ENCODE measurements around the gene AGRN.
"Not testable (repeated sequence)": the region's sequence is repeated elsewhere in the genome, so short reads cannot be mapped to it uniquely, and the experiment has no call there.

The AGRN gene

GRCh38 chr1:1068517-1069055 is 48.7 kb downstream of the AGRN start:
- DNase-seq = no peak

DNA sequence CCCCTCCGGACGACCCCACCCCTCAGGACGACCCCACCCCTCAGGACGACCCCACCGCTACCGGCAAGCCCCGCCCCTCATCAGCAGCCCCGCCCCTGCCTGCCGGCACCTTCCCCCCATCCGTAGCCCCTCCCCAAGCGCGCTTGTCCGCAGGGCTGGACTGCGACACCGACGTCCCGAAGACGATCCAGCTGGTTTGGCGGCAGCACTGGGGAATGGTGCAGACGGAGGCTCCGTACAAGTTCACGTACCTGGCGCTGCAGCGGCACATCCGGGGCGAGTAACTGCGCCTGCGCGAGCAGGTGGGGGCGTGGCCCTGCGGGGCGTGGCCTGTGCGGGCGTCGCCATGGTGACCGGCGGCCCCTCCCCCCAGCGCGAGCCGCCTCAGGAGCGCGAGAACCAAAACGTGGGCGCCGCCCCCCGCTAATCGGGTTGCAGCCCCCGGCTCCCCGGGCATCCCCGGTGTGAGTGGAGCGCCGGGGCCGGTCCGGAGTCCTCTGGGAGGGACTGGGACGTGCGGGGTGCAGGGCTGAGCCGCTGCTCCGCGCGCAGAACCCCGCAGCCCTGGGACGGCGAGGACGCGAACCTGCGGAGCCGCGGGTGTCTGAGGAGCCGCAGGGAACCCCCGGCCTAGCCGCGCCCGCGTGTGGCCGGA is 49.3 kb downstream of the AGRN start:
- DNase-seq = peak; percentile 87

GRCh38 chr1:1069711-1070676 is 50.1 kb downstream of the AGRN start:
- peak; percentile 26 for DNase-seq

GRCh38 chr1:1071486-1072298 is 51.8 kb downstream of the AGRN start:
- DNase-seq = no peak

DNA sequence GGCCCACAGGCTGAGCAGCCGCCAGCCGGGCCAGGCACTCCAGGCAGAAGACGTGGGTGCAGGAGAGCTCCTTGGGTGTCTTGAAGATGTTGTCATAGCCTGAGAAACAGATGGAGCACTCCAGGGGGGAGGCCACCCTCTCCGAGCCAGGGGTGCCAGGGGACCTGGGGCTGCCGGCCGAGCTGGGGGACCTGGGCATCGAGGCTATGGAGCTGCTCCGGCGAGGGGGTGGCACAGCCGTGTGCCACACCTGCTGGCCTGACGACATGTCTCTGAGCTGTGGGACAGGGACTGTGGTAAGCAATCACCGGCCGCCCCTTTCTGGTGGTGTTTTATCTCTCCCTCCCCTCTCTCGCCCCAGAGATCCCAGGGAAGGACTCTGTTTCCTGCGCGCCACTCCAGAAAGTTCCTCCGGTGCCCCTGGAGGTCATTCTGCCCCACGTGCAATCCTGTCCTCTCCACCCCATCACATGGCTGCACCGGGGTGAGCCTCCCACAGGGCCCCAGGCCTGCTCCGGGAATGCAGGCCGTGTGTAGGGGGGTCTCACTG is 52.5 kb downstream of the AGRN start:
- DNase-seq = no peak

- no peak for DNase-seq
These were observed 53.2 kb downstream of the AGRN start for GRCh38 chr1:1072849-1073742.

DNA sequence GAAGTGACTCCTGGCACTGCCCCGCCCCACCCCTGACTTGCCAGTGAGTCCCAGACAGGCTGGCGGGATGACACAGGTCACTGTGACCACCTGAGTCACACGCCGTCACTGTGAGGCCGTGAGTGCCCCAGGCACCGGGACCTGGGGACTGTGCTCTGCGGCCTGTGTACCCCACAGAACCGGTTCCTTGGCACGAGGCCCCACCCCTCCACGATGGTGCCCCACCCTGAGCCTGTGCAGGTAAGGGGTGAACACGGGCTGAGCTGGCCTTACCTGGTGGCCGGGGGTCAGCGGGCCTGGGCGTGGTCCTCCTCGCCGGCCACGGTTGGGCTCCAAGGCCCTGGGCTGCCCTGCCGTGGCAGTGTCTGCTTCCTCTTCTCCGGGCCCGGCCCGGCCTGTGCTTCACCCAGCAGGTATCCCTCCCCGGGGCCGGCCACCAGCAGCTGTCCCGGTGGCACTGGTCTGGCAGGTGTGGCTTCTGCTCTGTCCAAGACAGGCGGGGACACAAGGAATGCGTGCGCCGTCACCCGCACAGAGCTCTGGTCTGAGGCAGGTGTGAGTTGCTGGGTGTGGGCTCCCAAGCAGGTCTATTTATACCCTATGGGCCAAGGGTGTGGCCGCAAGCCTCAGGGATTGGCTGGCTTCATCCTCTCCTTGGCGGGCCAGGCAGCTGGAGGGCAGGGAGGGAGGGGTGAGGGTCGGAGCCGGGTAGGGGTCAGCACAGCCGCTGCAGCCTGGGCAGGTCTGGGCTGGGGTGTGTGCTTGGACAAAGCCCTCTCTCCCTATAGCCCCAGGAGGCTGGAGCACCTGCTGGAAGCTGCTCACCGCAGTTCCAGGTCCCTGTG is 54.0 kb downstream of the AGRN start, which contains the start of gene RNF223:
TSS of gene RNF223 (minus strand) at position 564 of the 845 bp plus-strand sequence. CDS start 1,740 bp downstream, outside the sequence.
- no peak for DNase-seq

- DNase-seq = no peak
These were observed 54.8 kb downstream of the AGRN start for GRCh38 chr1:1074631-1075147.

DNA sequence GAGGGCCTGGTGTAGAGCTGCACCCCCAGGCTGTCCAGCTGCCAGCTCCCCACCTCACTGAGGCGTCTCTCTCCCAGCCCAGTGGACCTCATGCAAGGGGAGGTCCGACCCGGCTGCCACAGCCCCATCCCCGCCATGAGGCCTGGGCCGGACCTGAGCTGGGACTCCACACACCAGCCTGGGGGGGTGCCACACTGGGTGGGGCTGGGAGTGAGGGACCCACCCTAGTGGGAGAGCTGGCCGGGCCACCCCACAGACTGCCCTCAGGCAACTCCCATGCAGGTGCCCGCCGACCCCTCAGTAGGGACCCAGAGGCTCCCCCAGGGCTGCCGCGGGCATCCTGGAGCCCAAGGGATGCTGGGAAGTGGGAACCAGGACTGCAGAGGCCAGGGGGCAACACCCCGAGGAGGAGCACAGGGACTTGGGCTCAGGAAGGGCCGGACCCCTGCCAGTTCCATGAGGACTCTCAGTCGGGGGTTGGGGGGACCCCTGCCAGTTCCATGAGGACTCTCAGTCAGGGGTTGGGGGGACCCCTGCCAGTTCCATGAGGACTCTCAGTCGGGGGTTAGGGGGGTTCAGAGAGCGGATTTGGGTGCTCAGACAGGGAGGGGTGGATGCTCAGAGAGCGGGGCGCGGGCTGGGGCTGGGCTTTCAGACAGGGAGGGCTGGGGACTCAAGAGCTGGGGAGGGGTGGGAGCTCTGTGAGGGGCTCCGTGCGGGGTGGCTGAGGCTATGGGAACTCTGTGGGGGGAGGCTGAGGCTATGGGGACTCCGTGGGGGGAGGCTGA is 55.4 kb downstream of the AGRN start:
- DNase-seq = peak; percentile 2

DNA sequence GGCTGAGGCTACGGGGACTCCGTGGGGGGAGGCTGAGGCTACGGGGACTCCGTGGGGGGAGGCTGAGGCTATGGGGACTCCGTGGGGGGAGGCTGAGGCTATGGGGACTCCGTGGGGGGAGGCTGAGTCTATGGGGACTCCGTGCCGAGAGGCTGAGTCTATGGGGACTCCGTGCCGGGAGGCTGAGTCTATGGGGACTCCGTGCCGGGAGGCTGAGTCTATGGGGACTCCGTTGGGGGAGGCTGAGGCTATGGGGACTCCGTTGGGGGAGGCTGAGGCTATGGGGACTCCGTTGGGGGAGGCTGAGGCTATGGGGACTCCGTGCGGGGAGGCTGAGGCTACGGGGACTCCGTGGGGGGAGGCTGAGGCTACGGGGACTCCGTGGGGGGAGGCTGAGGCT is 57.5 kb downstream of the AGRN start:
- not testable (repeated sequence) for DNase-seq

GRCh38 chr1:1079408-1080121 is 59.6 kb downstream of the AGRN start:
- DNase-seq = no peak

DNA sequence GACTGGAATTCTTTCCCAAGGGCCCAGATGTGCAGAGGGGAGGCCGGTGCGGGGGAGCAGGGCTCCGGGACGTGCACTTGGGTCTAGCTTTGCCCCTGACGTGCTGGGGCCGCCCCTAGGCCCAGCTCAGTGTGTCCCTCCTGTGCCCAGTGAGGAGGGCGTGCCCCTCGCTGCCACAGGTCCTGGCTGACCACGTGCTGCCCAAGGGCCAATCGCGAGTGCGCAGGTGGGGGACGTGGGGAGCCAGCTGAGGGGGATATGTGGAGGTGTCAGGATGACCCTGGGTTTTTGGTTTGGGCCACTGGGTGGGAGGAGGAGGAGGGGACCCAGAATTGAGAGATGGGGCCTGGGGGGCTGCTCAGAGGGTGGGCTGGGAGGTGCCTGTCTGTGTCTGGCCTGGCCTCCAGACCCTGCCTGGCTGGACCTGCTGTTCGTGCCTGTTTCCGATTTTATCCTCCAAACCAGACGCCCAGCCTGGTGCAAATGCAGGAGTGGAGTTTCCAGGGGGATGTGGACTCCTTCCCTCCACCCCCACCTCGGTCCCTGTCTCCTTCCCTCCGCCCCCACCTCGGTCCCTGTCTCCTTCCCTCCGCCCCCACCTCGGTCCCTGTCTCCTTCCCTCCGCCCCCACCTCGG is 60.3 kb downstream of the AGRN start:
- peak; percentile 35 for DNase-seq

DNA sequence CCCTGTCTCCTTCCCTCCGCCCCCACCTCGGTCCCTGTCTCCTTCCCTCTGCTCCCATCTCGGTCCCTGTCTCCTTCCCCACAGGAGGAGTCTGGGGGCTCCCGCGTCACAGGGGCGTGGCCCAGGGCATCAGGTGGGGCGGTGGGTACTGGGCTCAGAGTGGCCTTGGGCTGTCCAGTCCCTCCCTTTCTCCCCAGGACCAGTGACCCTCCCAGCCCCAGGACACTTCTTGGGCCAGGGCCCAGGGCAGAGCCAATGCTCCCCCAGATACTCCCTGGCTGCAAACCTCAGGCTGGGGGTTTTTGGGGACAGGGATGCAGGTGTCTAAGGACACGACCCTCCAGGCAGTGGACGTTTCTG is 61.0 kb downstream of the AGRN start:
- DNase-seq = no peak

DNA sequence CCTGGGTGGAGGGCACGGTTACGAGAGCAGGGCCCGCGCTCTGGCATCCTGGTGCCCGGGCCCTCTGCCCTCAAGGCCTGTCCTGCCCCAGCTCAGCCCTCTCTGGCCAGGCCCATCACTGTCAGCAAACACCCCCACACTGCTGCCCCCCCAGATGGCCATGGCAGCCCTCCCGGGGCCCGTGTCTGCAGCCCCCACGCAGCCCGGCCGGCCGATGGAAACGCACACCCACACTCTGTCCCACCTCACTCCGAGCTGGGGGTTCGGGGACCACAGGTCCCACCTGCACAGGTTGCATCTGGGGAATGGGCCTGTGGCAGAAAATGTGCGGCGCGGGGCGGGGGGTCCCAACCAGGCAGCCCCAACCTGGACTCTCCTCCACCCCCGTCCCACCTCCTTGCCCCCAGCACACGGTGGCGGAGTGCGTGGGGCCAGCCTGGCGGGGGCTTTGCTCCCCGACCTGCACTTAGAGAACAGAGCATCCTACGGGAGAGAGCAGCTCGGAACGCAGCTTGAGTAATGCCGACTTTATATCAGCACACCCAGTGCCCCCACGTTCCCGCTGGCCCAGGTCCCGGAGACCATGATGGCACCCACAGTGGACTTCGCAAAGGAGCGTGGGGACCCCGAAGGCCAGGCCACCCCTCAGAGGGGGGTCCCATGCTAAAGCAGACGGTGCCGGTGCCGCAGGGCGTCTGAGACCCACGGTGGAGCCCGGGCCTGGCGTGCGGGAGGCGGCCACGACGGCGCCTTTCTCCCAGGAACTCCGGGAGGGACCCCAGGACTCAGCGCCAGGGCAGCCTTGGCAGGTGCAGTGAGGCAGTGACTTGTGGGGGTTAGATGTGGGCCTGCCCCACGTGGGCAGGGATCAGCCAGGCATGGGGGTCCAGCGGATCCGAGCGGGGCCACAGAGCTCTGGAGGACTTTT is 61.7 kb downstream of the AGRN start:
- DNase-seq = no peak

GRCh38 chr1:1082239-1082775 is 62.4 kb downstream of the AGRN start:
- no peak for DNase-seq

GRCh38 chr1:1082776-1083415 is 63.0 kb downstream of the AGRN start:
- no peak for DNase-seq

All from stimulated activated CD4-positive, alpha-beta T cell treated with anti-CD3 and anti-CD28 coated beads, Interleukin-1b, Interleukin-23, amount 100 ng/mL, for 48 hours (primary cell).